HepG2 (cell line): ENCODE data around the gene TMEM31. TPM values are rescaled to one million over a fixed set of nuclear protein-coding genes. Genes with fewer than 3 reads are reported as not detected.

Experiments
- ATAC-seq: fragments of 200-7000 bp; cut with Tn5 transposase; 3 replicates; pipeline ENCODE4 v1.9.1; 2020; ENCODE audit warnings: mild to moderate bottlenecking, moderate library complexity
- BruUV-seq: library from RNA; stranded (reverse); fragments of 400-500 nt; replicated peaks from 2 replicates; lab custom pipeline; 2021; lab: Mats Ljungman, UMichigan
- CTCF ChIA-PET: fragments of 300-600 bp; formaldehyde crosslinking; extraction: SDS; loops from one replicate; lab custom pipeline; 2021; ENCODE audit warnings: low total read pairs, inconsistent platforms, low intra/inter-chr PET ratio; lab: Yijun Ruan, JAX
- POLR2A ChIA-PET: fragments of 350-600 bp; sonication (Branson Sonifier 250); formaldehyde crosslinking; loops from one replicate; lab custom pipeline; 2020; ENCODE audit warnings: antibody characterized with exemption, inconsistent platforms; lab: Yijun Ruan, JAX
- DNase-seq: peaks from one replicate; pipeline ENCODE4 v3.0.0-alpha.2; 2015; ENCODE audit warnings: low spot score
- FAIRE-seq: peaks from 3 replicates; lab custom pipeline; 2011; peaks lifted over from hg19 to GRCh38; lab: Jason Lieb, UNC
- H2AFZ ChIP-seq: one replicate; pipeline ENCODE4 v1.6.1; 2011; ENCODE audit warnings: low read length, inconsistent platforms
- H3K27ac ChIP-seq: fragments of 300-600 bp; 3 replicates; pipeline ENCODE4 v1.8.0; 2011; ENCODE audit warnings: mixed run types, mild to moderate bottlenecking, mixed read lengths, low read length, inconsistent platforms; ENCODE audit not compliant: insufficient read depth; ENCODE audit errors: extremely low read length
- H3K27me3 ChIP-seq, 2 experiments: fragments of 200-600 bp in 1 of 2; 2 replicates in 1 of 2; 3 replicates in 1 of 2; pipeline versions ENCODE4 v1.6.0 to v1.8.0; 2011; ENCODE audit warnings: low read length in 2 of 2, mild to moderate bottlenecking in 2 of 2, moderate library complexity in 2 of 2, inconsistent platforms in 1 of 2; ENCODE audit not compliant: insufficient read depth in 2 of 2, control insufficient read depth in 1 of 2
- H3K36me3 ChIP-seq, 2 experiments: fragments of 200-600 bp in 1 of 2; replicated peaks in 1 of 2; 2 replicates in 1 of 2; 3 replicates in 1 of 2; pipeline versions ENCODE4 v1.5.1 to v1.8.0; 2011; ENCODE audit warnings: low read length in 2 of 2, inconsistent platforms in 1 of 2; ENCODE audit not compliant: insufficient read depth in 2 of 2, control insufficient read depth in 1 of 2
- H3K4me1 ChIP-seq: 2 replicates; pipeline ENCODE4 v1.5.1; 2012; ENCODE audit warnings: low read length, inconsistent platforms; ENCODE audit not compliant: insufficient read depth
- H3K4me2 ChIP-seq: 2 replicates; pipeline ENCODE4 v1.6.0; 2011; ENCODE audit warnings: low read depth, low read length, inconsistent platforms
- H3K4me3 ChIP-seq, 3 experiments: fragments of 200-600 bp in 1 of 3; sonication (generic), shearing (Covaris generic) in 1 of 3; replicated peaks in 1 of 3; 2 replicates each; pipeline ENCODE4 v1.5.1; 2011 to 2016; ENCODE audit warnings: low read length in 3 of 3, inconsistent platforms in 2 of 3, low read depth in 2 of 3, mild to moderate bottlenecking in 2 of 3, control low read depth in 1 of 3, mixed read lengths in 1 of 3; ENCODE audit not compliant: insufficient read depth in 1 of 3
- H3K79me2 ChIP-seq: one replicate; pipeline ENCODE4 v1.6.1; 2011; ENCODE audit warnings: low read length, inconsistent platforms; ENCODE audit not compliant: insufficient read depth
- H3K9ac ChIP-seq: 2 replicates; pipeline ENCODE4 v1.6.0; 2011; ENCODE audit warnings: mild to moderate bottlenecking, low read depth, low read length, inconsistent platforms; ENCODE audit not compliant: insufficient read depth
- H3K9me3 ChIP-seq: 2 replicates; pipeline ENCODE4 v1.5.1; 2012; ENCODE audit warnings: mild to moderate bottlenecking, low read length
- H4K20me1 ChIP-seq: 2 replicates; pipeline ENCODE4 v1.6.0; 2011; ENCODE audit warnings: inconsistent platforms, mild to moderate bottlenecking, low read length, moderate library complexity; ENCODE audit not compliant: insufficient read depth
- EHMT2 ChIP-seq: fragments of 200-600 bp; sonication (generic); IDR thresholded peaks from 2 replicates; pipeline ENCODE4 v1.7.0; 2017; ENCODE audit warnings: antibody characterized with exemption, low read depth, low read length, borderline replicate concordance
- FOSL2 ChIP-seq: sonication (generic); formaldehyde crosslinking; IDR thresholded peaks from 2 replicates; pipeline ENCODE4 v1.4.0; 2020; ENCODE audit warnings: missing genetic modification reagents
- FOXC1 ChIP-seq: sonication (generic); formaldehyde crosslinking; IDR thresholded peaks from 2 replicates; pipeline ENCODE4 v1.8.0; 2022; ENCODE audit warnings: mild to moderate bottlenecking, missing genetic modification reagents, borderline replicate concordance
- HOXA7 ChIP-seq: sonication (generic); formaldehyde crosslinking; IDR thresholded peaks from 2 replicates; pipeline ENCODE4 v1.8.1; 2022; ENCODE audit warnings: mild to moderate bottlenecking, missing genetic modification reagents, moderate library complexity
- KAT8 ChIP-seq: IDR thresholded peaks from 2 replicates; pipeline ENCODE4 v1.6.1; 2016; ENCODE audit warnings: missing genetic modification reagents, missing compliant biosample characterization
- MIER3 ChIP-seq: IDR thresholded peaks from 2 replicates; pipeline ENCODE4 v1.6.1; 2016; ENCODE audit warnings: missing compliant biosample characterization, borderline replicate concordance
- RBAK ChIP-seq: sonication (generic); formaldehyde crosslinking; IDR thresholded peaks from 2 replicates; pipeline ENCODE4 v1.5.1; 2020; ENCODE audit warnings: mild to moderate bottlenecking, missing genetic modification reagents
- TMF1 ChIP-seq: sonication (generic); formaldehyde crosslinking; IDR thresholded peaks from 2 replicates; pipeline ENCODE4 v1.8.1; 2022; ENCODE audit warnings: low read depth, missing genetic modification reagents
- ZNF207 ChIP-seq: fragments of 450-650 bp; IDR thresholded peaks from 2 replicates; pipeline ENCODE4 v1.6.1; 2016; ENCODE audit warnings: antibody characterized with exemption, borderline replicate concordance
- ZNF383 ChIP-seq: sonication (generic); formaldehyde crosslinking; IDR thresholded peaks from 2 replicates; pipeline ENCODE4 v1.4.0; 2020; ENCODE audit warnings: missing genetic modification reagents, mild to moderate bottlenecking, borderline replicate concordance
- ZNF761 ChIP-seq: sonication (generic); formaldehyde crosslinking; conservative IDR thresholded peaks from 2 replicates; pipeline ENCODE4 v1.4.0; 2020; ENCODE audit warnings: mild to moderate bottlenecking, missing genetic modification reagents
- ZNF777 ChIP-seq: sonication (generic); formaldehyde crosslinking; IDR thresholded peaks from 2 replicates; pipeline ENCODE4 v1.4.0; 2020; ENCODE audit warnings: missing genetic modification reagents
- WGBS: methylation state at CpG from one replicate; pipeline ENCODE4 v1.1.6; 2017; ENCODE audit warnings: low lambda C conversion rate; 5-methylcytosine and 5-hydroxymethylcytosine counted together
- in situ Hi-C: cut with HindIII; loops from 2 replicates; pipeline ENCODE4 v1.10.0; 2017; ENCODE audit warnings: low pct_unique_long_range_greater_than_20kb; ENCODE audit not compliant: extremely low pct_ligation_motif_present
- intact Hi-C: fragments of 100-400 bp; cut with micrococcal nuclease; formaldehyde crosslinking; loops from one replicate; pipeline ENCODE4 v1.10.0; 2022; ENCODE audit not compliant: unreplicated experiment
- polyA plus RNA-seq, 8 experiments: library from polyadenylated mRNA; depleted of rRNA in 3 of 8; stranded (reverse) in 7 of 8; unstranded in 1 of 8; fragments of >200 nt; fragmentation: Illumina TruSeq in 4 of 8; extraction: Trizol in 4 of 8; gene quantifications; 2 replicates each; pipeline versions ENCODE4 v1.2.1 to v1.2.3, GENCODE V29; 2011 to 2016; ENCODE audit warnings: low read depth in 4 of 8, missing spikeins in 1 of 8, mixed read lengths in 1 of 8; ENCODE audit not compliant: insufficient read depth in 1 of 8
- total RNA-seq, 5 experiments: library from RNA; depleted of rRNA; stranded (reverse); fragments of >200 nt; fragmentation: Illumina TruSeq; extraction: Trizol; gene quantifications; 2 replicates each; pipeline ENCODE4 v1.2.3, GENCODE V29; 2016; ENCODE audit warnings: low read depth in 1 of 5
- TF ChIP-seq, protein P1 (sequence below): sonication (generic); formaldehyde crosslinking; IDR thresholded peaks from 2 replicates; pipeline ENCODE4 v1.4.0; 2020; ENCODE audit warnings: mild to moderate bottlenecking, missing genetic modification reagents
- TF ChIP-seq, protein P2 (sequence below): sonication (generic); formaldehyde crosslinking; conservative IDR thresholded peaks from 2 replicates; pipeline ENCODE4 v1.8.1; 2023; ENCODE audit warnings: missing genetic modification reagents
- TF ChIP-seq, protein P3 (sequence below): sonication (generic); formaldehyde crosslinking; IDR thresholded peaks from 2 replicates; pipeline ENCODE4 v1.8.0; 2022; ENCODE audit warnings: mild to moderate bottlenecking, missing genetic modification reagents, borderline replicate concordance
- TF ChIP-seq, protein P4 (sequence below): sonication (generic); formaldehyde crosslinking; IDR thresholded peaks from 2 replicates; pipeline ENCODE4 v1.5.0; 2020; ENCODE audit warnings: missing genetic modification reagents, mild to moderate bottlenecking, borderline replicate concordance

Gene TMEM31
- total and polyA plus RNA-seq, 2 of the 13 experiments (the other 11 are each of a cell fraction or from before 2014, with no cell fraction given): 0.16 TPM; not detected in 1

DNA sequence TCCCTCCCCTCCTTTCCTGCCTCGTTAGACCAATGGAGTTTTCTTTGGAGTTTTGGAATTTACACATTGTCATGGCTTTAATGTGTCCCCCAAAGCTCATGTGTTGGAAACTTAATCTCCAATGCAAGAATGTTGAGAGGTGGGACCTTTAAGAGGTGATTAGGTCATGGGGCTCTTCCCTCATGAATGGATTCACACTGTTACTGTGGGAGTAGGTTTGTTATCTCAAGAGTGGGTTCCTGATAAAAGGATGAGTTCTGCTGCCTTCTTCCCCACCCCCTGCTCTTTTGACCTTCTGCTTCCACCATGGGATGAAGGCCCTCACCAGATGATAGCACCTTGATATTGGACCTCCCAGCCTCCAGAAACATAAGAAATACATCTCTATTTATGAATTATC is 41.0 kb upstream of the TMEM31 start:
- intact Hi-C loops: no loop called here
- H4K20me1 ChIP-seq: no peaks in the 10 kb centered on the region
- TF ChIP-seq FOXC1 (CRISPR knock-in tag): no peak
- TF ChIP-seq RBAK: no peak
- TF ChIP-seq, protein P1, sequence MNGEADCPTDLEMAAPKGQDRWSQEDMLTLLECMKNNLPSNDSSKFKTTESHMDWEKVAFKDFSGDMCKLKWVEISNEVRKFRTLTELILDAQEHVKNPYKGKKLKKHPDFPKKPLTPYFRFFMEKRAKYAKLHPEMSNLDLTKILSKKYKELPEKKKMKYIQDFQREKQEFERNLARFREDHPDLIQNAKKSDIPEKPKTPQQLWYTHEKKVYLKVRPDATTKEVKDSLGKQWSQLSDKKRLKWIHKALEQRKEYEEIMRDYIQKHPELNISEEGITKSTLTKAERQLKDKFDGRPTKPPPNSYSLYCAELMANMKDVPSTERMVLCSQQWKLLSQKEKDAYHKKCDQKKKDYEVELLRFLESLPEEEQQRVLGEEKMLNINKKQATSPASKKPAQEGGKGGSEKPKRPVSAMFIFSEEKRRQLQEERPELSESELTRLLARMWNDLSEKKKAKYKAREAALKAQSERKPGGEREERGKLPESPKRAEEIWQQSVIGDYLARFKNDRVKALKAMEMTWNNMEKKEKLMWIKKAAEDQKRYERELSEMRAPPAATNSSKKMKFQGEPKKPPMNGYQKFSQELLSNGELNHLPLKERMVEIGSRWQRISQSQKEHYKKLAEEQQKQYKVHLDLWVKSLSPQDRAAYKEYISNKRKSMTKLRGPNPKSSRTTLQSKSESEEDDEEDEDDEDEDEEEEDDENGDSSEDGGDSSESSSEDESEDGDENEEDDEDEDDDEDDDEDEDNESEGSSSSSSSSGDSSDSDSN (CRISPR knock-in tag): no peak
- no peak for TF ChIP-seq ZNF761 (CRISPR knock-in tag)
- no peak for TF ChIP-seq KAT8 (CRISPR knock-in tag)
- TF ChIP-seq, protein P2, sequence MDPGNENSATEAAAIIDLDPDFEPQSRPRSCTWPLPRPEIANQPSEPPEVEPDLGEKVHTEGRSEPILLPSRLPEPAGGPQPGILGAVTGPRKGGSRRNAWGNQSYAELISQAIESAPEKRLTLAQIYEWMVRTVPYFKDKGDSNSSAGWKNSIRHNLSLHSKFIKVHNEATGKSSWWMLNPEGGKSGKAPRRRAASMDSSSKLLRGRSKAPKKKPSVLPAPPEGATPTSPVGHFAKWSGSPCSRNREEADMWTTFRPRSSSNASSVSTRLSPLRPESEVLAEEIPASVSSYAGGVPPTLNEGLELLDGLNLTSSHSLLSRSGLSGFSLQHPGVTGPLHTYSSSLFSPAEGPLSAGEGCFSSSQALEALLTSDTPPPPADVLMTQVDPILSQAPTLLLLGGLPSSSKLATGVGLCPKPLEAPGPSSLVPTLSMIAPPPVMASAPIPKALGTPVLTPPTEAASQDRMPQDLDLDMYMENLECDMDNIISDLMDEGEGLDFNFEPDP (CRISPR knock-in tag): no peak
- TF ChIP-seq MIER3 (CRISPR knock-in tag): no peak
- TF ChIP-seq HOXA7 (CRISPR knock-in tag): no peak
- TF ChIP-seq EHMT2: no peak
- TF ChIP-seq, protein P3, sequence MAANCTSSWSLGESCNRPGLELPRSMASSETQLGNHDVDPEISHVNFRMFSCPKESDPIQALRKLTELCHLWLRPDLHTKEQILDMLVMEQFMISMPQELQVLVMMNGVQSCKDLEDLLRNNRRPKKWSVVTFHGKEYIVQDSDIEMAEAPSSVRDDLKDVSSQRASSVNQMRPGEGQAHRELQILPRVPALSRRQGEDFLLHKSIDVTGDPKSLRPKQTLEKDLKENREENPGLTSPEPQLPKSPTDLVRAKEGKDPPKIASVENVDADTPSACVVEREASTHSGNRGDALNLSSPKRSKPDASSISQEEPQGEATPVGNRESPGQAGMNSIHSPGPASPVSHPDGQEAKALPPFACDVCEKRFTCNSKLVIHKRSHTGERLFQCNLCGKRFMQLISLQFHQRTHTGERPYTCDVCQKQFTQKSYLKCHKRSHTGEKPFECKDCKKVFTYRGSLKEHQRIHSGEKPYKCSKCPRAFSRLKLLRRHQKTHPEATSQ (CRISPR knock-in tag): no peak
- TF ChIP-seq TMF1 (CRISPR knock-in tag): no peak
- no peak for TF ChIP-seq ZNF207
- TF ChIP-seq, protein P4, sequence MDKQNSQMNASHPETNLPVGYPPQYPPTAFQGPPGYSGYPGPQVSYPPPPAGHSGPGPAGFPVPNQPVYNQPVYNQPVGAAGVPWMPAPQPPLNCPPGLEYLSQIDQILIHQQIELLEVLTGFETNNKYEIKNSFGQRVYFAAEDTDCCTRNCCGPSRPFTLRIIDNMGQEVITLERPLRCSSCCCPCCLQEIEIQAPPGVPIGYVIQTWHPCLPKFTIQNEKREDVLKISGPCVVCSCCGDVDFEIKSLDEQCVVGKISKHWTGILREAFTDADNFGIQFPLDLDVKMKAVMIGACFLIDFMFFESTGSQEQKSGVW (CRISPR knock-in tag): no peak
- TF ChIP-seq ZNF777: no peak
- TF ChIP-seq ZNF383: no peak
- no peak for TF ChIP-seq FOSL2 (CRISPR knock-in tag)

More for the DNA sequence above, 41.0 kb upstream of the TMEM31 start:
- Histone ChIP-seq H3K36me3 (no peaks in the 10 kb centered on the region), H3K4me3 (no peak overlapping the region), H3K4me1 (no peaks in the 10 kb centered on the region), H3K79me2 (no peaks in the 10 kb centered on the region), H2AFZ (no peak overlapping the region), H3K27ac (no peak overlapping the region), H3K9ac (no peak overlapping the region), H3K27me3 (no peaks in the 10 kb centered on the region), H3K4me2 (no peak overlapping the region), H3K9me3 (no peaks in the 10 kb centered on the region)
- ChIA-PET POLR2A (no interaction called here), CTCF (no interaction called here)
- no peak for ATAC-seq
- in situ Hi-C loops: no loop called here
- no peak for DNase-seq
- 0% methylated on average over 1 of the region's 1 CpG for WGBS
- no peak for FAIRE-seq
- no TSS peak for BruUV-seq
